OCI-M1 (cell line): ENCODE measurements around the gene CSTF1.
"Not testable (repeated sequence)": the region's sequence is repeated elsewhere in the genome, so short reads cannot be mapped to it uniquely, and the experiment has no call there.

ENCODE experiments used
- DNase-seq: peaks from one replicate; lab custom pipeline; 2025; lab: John Stamatoyannopoulos, UW

Gene CSTF1

GRCh38 chr20:56409521-56409920 lies 17.1 kb downstream of the CSTF1 start:
- DNase-seq: no peak

GRCh38 chr20:56409956-56410355 lies 17.5 kb downstream of the CSTF1 start:
- no peak for DNase-seq

GRCh38 chr20:56411287-56411686 lies 18.8 kb downstream of the CSTF1 start:
- not testable (repeated sequence) for DNase-seq

- DNase-seq: peak; percentile 98
These were observed 19.5 kb downstream of the CSTF1 start, which contains the start of gene CASS4 for GRCh38 chr20:56411759-56412472. CASS4 (plus strand) TSS chr20:56412260; CDS start chr20:56412459, 199 bp downstream.

GRCh38 chr20:56412473-56412790 lies 20.0 kb downstream of the CSTF1 start:
- DNase-seq: no peak

- DNase-seq: no peak
These were observed 20.5 kb downstream of the CSTF1 start for GRCh38 chr20:56412949-56413348.

GRCh38 chr20:56414842-56415765 lies 22.7 kb downstream of the CSTF1 start:
- DNase-seq: no peak

- DNase-seq: no peak
These were observed 25.0 kb downstream of the CSTF1 start for GRCh38 chr20:56417402-56417801.

- no peak for DNase-seq
These were observed 25.5 kb downstream of the CSTF1 start for GRCh38 chr20:56417911-56418310.

- no peak for DNase-seq
These were observed 26.0 kb downstream of the CSTF1 start for GRCh38 chr20:56418385-56418861.

GRCh38 chr20:56420028-56420427 lies 27.6 kb downstream of the CSTF1 start:
- DNase-seq: no peak

GRCh38 chr20:56420940-56421688 lies 28.7 kb downstream of the CSTF1 start:
- DNase-seq: no peak

GRCh38 chr20:56422076-56422823 lies 29.8 kb downstream of the CSTF1 start:
- DNase-seq: peak; percentile 76

GRCh38 chr20:56422824-56423189 lies 30.4 kb downstream of the CSTF1 start:
- no peak for DNase-seq

- no peak for DNase-seq
These were observed 30.8 kb downstream of the CSTF1 start for GRCh38 chr20:56423211-56423610.

- DNase-seq: no peak
These were observed 31.4 kb downstream of the CSTF1 start for GRCh38 chr20:56423886-56424285.

- DNase-seq: no peak
These were observed 32.5 kb downstream of the CSTF1 start for GRCh38 chr20:56424931-56425330.

GRCh38 chr20:56426026-56426425 lies 33.6 kb downstream of the CSTF1 start:
- no peak for DNase-seq

- no peak for DNase-seq
These were observed 34.5 kb downstream of the CSTF1 start for GRCh38 chr20:56426926-56427325.

- peak; percentile 38 for DNase-seq
These were observed 35.4 kb downstream of the CSTF1 start for GRCh38 chr20:56427797-56428196.

- DNase-seq: no peak
These were observed 36.0 kb downstream of the CSTF1 start for GRCh38 chr20:56428410-56428809.

GRCh38 chr20:56428881-56429280 lies 36.4 kb downstream of the CSTF1 start:
- no peak for DNase-seq
